Calu3 (cell line): ENCODE data around the gene CLEC10A. TPM values are rescaled to one million over a fixed set of nuclear protein-coding genes. Genes with fewer than 3 reads are reported as not detected.
"Not testable (repeated sequence)": the region's sequence is repeated elsewhere in the genome, so short reads cannot be mapped to it uniquely, and the experiment has no call there.

ENCODE experiments used
- BruUV-seq: library from RNA; stranded (reverse); fragments of 400-500 nt; replicated peaks from 2 replicates; lab custom pipeline; 2021; lab: Mats Ljungman, UMichigan
- CTCF ChIA-PET: fragments of 300-600 bp; sonication (Branson Sonifier 250); formaldehyde crosslinking; loops from one replicate; lab custom pipeline; 2022; ENCODE audit warnings: antibody characterized with exemption; lab: Charles Lee
- DNase-seq: peaks from one replicate; pipeline ENCODE4 v3.0.0; 2022
- H3K27ac Mint-ChIP-seq: one replicate; pipeline ENCODE4 v1.8.0; 2022; ENCODE audit warnings: mixed read lengths; ENCODE audit not compliant: unreplicated experiment
- H3K27me3 Mint-ChIP-seq: one replicate; pipeline ENCODE4 v1.8.0; 2022; ENCODE audit warnings: mixed read lengths; ENCODE audit not compliant: unreplicated experiment
- H3K36me3 Mint-ChIP-seq: one replicate; pipeline ENCODE4 v1.8.0; 2022; ENCODE audit warnings: mild to moderate bottlenecking, moderate library complexity, mixed read lengths; ENCODE audit not compliant: insufficient read depth, unreplicated experiment
- H3K4me1 Mint-ChIP-seq: one replicate; pipeline ENCODE4 v1.8.0; 2022; ENCODE audit warnings: mild to moderate bottlenecking, low read depth, mixed read lengths; ENCODE audit not compliant: unreplicated experiment
- H3K4me3 Mint-ChIP-seq: one replicate; pipeline ENCODE4 v1.8.0; 2022; ENCODE audit warnings: mild to moderate bottlenecking, low read depth, moderate library complexity, mixed read lengths; ENCODE audit not compliant: unreplicated experiment
- H3K9me3 Mint-ChIP-seq: one replicate; pipeline ENCODE4 v1.8.0; 2022; ENCODE audit warnings: low read depth, mixed read lengths; ENCODE audit not compliant: unreplicated experiment
- intact Hi-C: fragments of 100-400 bp; cut with micrococcal nuclease; formaldehyde crosslinking; loops from one replicate; pipeline ENCODE4 v1.10.0; 2022; ENCODE audit not compliant: unreplicated experiment
- total RNA-seq: library from RNA; stranded (reverse); gene quantifications from 2 replicates; pipeline ENCODE4 v1.2.3, GENCODE V29; 2022
- TF ChIP-seq, protein P1 (sequence below): fragments of 200-600 bp; IDR thresholded peaks from one replicate; pipeline ENCODE4 v1.8.0; 2022; ENCODE audit warnings: antibody characterized with exemption; ENCODE audit not compliant: unreplicated experiment

Gene CLEC10A
- total RNA-seq, 1 experiment from 2014 or later = not detected

DNA sequence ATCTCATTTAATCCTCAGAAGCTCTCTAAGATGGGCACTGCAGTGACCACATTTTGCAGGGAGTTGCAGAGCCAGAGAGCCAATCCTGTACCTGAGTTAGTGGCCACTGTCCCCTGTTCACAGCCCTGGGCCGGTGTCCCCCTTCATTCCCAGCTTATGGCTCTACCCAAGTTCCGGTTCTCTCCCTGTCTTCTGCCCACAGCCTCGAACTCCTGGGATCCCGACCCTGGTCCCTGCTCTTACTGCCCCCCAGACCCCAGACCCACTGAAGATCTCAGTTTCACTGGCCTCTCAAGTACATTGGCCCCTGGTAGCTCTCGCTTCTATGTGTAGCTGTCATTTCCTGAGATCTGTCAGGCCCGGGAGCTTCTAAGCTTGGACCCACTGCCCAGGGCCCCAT lies 22.4 kb upstream of the CLEC10A start:
- Mint-ChIP-seq H3K9me3 (peaks cover 2% of the 10 kb centered on the region), H3K36me3 (no peaks in the 10 kb centered on the region), H3K4me1 (no peaks in the 10 kb centered on the region), H3K27ac (no peak overlapping the region), H3K27me3 (peaks cover 44% of the 10 kb centered on the region), H3K4me3 (no peak overlapping the region)
- BruUV-seq = no TSS peak
- CTCF ChIA-PET = no interaction called here
- no peak for DNase-seq
- TF ChIP-seq, protein P1, sequence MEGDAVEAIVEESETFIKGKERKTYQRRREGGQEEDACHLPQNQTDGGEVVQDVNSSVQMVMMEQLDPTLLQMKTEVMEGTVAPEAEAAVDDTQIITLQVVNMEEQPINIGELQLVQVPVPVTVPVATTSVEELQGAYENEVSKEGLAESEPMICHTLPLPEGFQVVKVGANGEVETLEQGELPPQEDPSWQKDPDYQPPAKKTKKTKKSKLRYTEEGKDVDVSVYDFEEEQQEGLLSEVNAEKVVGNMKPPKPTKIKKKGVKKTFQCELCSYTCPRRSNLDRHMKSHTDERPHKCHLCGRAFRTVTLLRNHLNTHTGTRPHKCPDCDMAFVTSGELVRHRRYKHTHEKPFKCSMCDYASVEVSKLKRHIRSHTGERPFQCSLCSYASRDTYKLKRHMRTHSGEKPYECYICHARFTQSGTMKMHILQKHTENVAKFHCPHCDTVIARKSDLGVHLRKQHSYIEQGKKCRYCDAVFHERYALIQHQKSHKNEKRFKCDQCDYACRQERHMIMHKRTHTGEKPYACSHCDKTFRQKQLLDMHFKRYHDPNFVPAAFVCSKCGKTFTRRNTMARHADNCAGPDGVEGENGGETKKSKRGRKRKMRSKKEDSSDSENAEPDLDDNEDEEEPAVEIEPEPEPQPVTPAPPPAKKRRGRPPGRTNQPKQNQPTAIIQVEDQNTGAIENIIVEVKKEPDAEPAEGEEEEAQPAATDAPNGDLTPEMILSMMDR = no peak
- intact Hi-C loops = no loop called here

DNA sequence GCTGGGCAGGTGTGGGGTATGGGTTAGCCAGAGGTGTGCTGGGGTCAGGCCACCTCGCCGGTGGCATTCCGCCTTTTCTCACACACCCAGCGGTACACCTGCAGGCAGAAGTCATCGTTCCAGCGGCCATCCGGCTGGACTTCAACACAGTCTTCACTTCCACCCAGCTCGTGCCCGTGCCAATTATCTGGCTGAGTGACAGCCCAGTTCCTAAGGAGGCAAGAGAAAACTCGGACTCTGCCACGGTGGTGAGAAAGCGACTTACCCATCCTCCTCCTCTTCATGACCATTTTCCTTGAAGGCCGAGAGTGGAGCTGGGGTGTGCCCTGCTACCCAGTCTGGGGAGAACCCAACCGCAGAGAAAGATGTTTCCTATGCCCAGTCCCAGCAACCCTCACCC lies 21.5 kb upstream of the CLEC10A start:
- intact Hi-C loops = no loop called here
- Mint-ChIP-seq H3K9me3 (peaks cover 2% of the 10 kb centered on the region), H3K27ac (no peak overlapping the region), H3K36me3 (no peaks in the 10 kb centered on the region), H3K4me1 (no peaks in the 10 kb centered on the region), H3K4me3 (no peak overlapping the region), H3K27me3 (peaks cover 44% of the 10 kb centered on the region)
- TF ChIP-seq, protein P1 = no peak
- CTCF ChIA-PET = interaction anchor here (0.6 kb wide), 1 partner anchor 29 kb away, joined by 3 read pairs; no protein-coding TSS in a partner anchor
- no peak for DNase-seq
- BruUV-seq = no TSS peak

DNA sequence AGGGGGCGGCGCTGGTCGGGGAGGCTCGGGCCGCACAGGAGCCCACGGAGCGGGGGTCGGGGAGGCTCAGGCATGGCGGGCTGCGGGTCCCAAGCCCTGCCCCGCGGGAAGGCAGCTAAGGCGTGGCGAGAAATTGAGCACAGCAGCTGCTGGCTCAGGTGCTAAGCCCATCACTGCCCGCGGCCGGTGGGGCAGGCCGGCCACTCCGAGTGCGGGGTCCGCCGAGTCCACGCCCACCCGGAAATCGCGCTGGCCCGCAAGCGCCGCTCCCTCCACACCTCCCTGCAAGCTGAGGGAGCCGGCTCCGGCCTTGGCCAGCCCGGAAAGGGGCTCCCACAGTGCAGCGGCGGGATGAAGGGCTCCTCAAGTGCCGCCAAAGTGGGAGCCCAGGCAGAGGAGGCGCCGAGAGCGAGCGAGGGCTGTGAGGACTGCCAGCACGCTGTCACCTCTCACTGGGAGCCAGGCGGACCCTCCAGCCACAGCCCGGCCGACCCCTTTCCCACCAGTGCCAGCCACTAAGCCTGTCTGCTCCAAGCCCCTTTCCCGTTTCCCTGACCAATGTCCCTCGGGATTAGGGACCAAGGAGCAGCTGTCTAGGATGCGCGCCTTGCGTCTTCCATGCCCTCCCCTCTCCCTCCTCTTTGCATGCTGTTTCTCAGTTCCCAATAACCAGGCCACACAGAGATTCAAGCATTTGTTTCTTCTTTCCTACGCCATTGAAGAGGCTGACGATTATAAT lies 20.8 kb upstream of the CLEC10A start:
- H3K4me3 Mint-ChIP-seq, H3K4me1 Mint-ChIP-seq, intact Hi-C loops, H3K9me3 Mint-ChIP-seq, DNase-seq, H3K36me3 Mint-ChIP-seq, BruUV-seq, H3K27ac Mint-ChIP-seq: not testable (repeated sequence)
- H3K27me3 Mint-ChIP-seq = peaks cover 44% of the 10 kb centered on the region
- CTCF ChIA-PET = interaction anchor here (0.6 to 1.2 kb wide), 2 partner anchors 8 to 29 kb away, joined by 3 read pairs; no protein-coding TSS in a partner anchor

DNA sequence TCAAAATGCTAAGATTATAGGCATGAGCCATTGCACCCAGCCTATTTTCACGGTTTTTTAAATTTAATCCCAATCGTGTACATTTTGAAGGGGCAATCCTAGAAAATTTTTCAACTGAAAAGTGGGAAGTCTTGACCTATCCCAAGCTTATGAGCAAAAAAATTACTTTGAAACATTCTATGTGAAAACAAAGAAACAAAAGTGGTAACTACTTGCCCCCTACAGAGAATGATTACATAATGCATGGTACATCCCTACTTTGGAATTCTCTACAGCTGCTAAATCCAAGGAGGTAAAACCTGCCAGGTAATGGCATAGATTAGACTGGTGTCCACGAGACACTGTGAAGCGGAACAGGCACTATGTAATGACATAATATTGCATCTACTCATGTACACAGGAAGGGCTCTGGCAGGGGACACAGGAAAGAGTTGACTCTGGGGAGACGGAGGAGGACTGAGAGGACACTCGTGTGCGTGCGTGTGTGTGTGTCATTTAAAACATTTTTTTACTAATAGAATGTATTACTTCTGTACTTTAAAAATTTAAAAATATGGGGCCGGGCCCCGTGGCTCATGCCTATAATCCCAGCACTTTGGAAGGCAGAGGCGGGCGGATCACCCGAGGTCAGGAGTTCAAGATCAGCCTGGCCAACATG lies 18.9 kb upstream of the CLEC10A start:
- CTCF ChIA-PET = no interaction called here
- no peak overlapping the region for H3K4me3 Mint-ChIP-seq
- peaks cover 2% of the 10 kb centered on the region for H3K9me3 Mint-ChIP-seq
- H3K27ac Mint-ChIP-seq = no peak overlapping the region
- intact Hi-C loops = no loop called here
- DNase-seq = no peak
- H3K27me3 Mint-ChIP-seq = peaks cover 59% of the 10 kb centered on the region
- H3K36me3 Mint-ChIP-seq = no peaks in the 10 kb centered on the region
- BruUV-seq = no TSS peak
- peaks cover 8% of the 10 kb centered on the region for H3K4me1 Mint-ChIP-seq
- TF ChIP-seq, protein P1 = no peak

DNA sequence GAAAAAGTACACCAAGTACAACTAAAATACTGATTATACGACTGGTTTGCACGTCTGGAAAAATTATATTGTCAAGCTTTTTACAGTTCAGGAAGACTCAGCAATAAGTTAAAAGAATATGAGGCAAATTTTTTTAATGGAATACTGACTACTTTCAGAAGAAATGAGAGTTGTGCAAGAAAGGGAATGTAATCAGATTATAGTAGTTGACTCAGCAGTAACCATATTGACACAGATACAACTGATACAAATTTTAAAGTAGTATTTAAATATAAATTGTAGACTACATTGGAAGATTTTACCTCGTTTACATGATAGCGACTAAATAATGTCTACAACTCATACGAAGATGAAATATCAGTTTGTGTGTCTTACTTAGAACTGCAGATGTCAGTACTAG lies 17.9 kb upstream of the CLEC10A start:
- peaks cover 53% of the 10 kb centered on the region for H3K27me3 Mint-ChIP-seq
- peaks cover 8% of the 10 kb centered on the region for H3K4me1 Mint-ChIP-seq
- intact Hi-C loops = no loop called here
- CTCF ChIA-PET = no interaction called here
- H3K9me3 Mint-ChIP-seq = peaks cover 2% of the 10 kb centered on the region
- DNase-seq = no peak
- no peak overlapping the region for H3K4me3 Mint-ChIP-seq
- BruUV-seq = no TSS peak
- H3K27ac Mint-ChIP-seq = no peak overlapping the region
- no peaks in the 10 kb centered on the region for H3K36me3 Mint-ChIP-seq
- TF ChIP-seq, protein P1 = no peak
